ENCODE results near the gene TSPAN2. TPM values are rescaled to one million over a fixed set of nuclear protein-coding genes. Genes with fewer than 3 reads are reported as not detected.

Gene TSPAN2
- total RNA-seq, 4 donors from 2014 or later = 0.83 to 7.6 (median 3.9) TPM

DNA sequence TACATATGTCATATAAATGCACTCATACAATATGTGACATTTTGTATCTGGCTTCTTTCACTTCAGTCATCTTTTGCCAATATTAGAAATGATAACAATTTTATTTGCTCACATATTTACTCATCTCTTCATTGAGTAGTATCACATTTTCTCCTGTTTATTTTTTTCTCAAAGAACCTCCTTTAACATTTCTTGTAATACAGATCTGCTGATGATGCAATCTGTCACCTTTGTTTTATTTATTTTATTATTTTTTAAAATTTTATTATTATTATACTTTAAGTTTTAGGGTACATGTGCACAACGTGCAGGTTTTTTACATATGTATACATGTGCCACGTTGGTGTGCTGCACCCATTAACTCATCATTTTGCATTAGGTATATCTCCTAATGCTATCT is 75.5 kb downstream of the TSPAN2 start:
- H3K4me1 ChIP-seq = no peaks in the 10 kb centered on the region
- H3K9me3 ChIP-seq = no peaks in the 10 kb centered on the region
- WGBS, 2 donors = 88 to 93% methylated on average over 2 of the region's 2 CpGs
- no peak for TF ChIP-seq POLR2A (IDR thresholded peaks at IDR 0.05)
- TF ChIP-seq, protein P1, sequence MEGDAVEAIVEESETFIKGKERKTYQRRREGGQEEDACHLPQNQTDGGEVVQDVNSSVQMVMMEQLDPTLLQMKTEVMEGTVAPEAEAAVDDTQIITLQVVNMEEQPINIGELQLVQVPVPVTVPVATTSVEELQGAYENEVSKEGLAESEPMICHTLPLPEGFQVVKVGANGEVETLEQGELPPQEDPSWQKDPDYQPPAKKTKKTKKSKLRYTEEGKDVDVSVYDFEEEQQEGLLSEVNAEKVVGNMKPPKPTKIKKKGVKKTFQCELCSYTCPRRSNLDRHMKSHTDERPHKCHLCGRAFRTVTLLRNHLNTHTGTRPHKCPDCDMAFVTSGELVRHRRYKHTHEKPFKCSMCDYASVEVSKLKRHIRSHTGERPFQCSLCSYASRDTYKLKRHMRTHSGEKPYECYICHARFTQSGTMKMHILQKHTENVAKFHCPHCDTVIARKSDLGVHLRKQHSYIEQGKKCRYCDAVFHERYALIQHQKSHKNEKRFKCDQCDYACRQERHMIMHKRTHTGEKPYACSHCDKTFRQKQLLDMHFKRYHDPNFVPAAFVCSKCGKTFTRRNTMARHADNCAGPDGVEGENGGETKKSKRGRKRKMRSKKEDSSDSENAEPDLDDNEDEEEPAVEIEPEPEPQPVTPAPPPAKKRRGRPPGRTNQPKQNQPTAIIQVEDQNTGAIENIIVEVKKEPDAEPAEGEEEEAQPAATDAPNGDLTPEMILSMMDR (IDR thresholded peaks at IDR 0.05) = no peak
- no peak overlapping the region for H3K27ac ChIP-seq
- no peaks in the 10 kb centered on the region for H3K36me3 ChIP-seq
- no peak overlapping the region for H3K4me3 ChIP-seq
- intact Hi-C loops (cut with DNase I) = no loop called here
- no peaks in the 10 kb centered on the region for H3K27me3 ChIP-seq
- DNase-seq = no peak

DNA sequence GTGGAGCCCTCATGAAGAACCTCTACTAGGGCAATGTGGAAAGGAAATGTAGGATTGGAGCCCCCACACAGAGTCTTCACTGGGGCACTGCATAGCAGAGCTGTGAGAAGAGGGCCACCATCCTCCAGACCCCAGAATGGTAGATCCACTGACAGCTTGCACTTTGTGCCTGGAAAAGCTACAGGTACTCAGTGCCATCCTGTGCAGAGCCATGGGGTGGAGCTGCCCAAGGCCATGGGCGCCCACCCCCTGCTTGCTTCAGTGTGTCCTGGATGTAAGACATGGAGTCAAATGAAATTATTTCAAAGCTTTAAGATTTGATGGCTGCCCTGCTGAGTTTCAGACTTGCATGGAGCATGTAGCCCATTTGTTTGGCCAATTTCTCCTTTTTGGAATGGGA is 76.9 kb downstream of the TSPAN2 start:
- Histone ChIP-seq H3K4me3 (no peak overlapping the region), H3K27me3 (no peaks in the 10 kb centered on the region), H3K27ac (no peak overlapping the region), H3K36me3 (no peaks in the 10 kb centered on the region), H3K9me3 (no peaks in the 10 kb centered on the region), H3K4me1 (no peaks in the 10 kb centered on the region)
- no peak for TF ChIP-seq POLR2A (IDR thresholded peaks at IDR 0.05)
- TF ChIP-seq, protein P1 (IDR thresholded peaks at IDR 0.05) = no peak
- DNase-seq = no peak
- WGBS, 2 donors = 67 to 70% methylated on average over 1 of the region's 1 CpG
- intact Hi-C loops (cut with DNase I) = no loop called here

DNA sequence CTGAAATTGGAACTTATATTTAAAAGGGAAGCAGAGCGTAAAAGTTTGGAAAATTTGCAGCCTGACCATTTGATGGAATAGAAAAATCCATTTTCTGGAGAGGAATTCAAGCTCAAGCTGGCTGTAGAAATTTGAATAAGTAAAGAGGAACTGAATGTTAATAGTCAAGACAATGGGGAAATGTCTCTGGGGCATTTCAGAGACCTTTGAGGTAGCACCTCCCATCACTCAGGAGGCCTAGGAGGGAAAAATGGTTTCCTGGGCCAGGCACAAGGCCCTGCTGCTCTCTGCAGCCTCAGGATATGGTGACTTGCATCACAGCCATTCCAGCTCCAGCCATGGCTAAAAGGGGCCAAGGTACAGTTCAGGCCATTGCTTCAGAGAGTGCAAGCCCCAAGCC is 77.3 kb downstream of the TSPAN2 start:
- H3K4me3 ChIP-seq = no peak overlapping the region
- intact Hi-C loops (cut with DNase I) = no loop called here
- DNase-seq = no peak

DNA sequence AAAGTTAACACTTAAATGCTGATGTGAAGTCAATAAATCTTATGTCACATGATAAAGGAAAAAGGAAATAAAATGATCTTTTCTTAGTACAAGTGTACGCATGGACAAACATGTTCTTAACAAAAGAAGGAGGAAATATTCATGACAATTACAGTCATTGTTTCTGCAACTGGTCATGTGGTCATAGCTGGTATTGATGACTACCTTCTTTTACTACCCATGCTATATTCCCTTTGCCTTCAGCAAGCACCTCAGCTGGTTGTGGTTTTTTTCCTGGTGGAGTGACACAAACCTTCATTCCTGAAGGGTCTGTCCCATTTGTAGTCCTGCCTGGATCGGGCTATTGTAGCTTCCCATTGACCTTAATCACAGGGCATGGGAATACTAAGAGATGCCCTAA is 83.1 kb downstream of the TSPAN2 start:
- H3K27ac ChIP-seq = no peak overlapping the region
- no peak for DNase-seq
- peaks cover 0 to 7% (median 0%) of the 10 kb centered on the region in 4 donors for H3K27me3 ChIP-seq
- intact Hi-C loops (cut with DNase I) = no loop called here
- WGBS, 2 donors = 67 to 80% methylated on average over 2 of the region's 2 CpGs
- H3K9me3 ChIP-seq = no peaks in the 10 kb centered on the region
- no peaks in the 10 kb centered on the region for H3K4me1 ChIP-seq
- no peak overlapping the region for H3K4me3 ChIP-seq
- TF ChIP-seq, protein P1 (IDR thresholded peaks at IDR 0.05) = no peak
- no peak for TF ChIP-seq POLR2A (IDR thresholded peaks at IDR 0.05)
- H3K36me3 ChIP-seq = no peaks in the 10 kb centered on the region

More for the DNA sequence above, 77.3 kb downstream of the TSPAN2 start:
- H3K27ac ChIP-seq = no peak overlapping the region
- no peaks in the 10 kb centered on the region for H3K4me1 ChIP-seq
- no peaks in the 10 kb centered on the region for H3K36me3 ChIP-seq
- no peak for TF ChIP-seq POLR2A (IDR thresholded peaks at IDR 0.05)
- TF ChIP-seq, protein P1 (IDR thresholded peaks at IDR 0.05) = no peak
- no peaks in the 10 kb centered on the region for H3K9me3 ChIP-seq
- WGBS, 2 donors = 84 to 89% methylated on average over 1 of the region's 1 CpG
- H3K27me3 ChIP-seq = no peaks in the 10 kb centered on the region

Other genes with a start within 250 kb of the TSPAN2 start
- gene SYCP1, start 234.6 kb downstream of the TSPAN2 start, total RNA-seq = not detected
- not detected for gene TSHB, start 59.7 kb downstream of the TSPAN2 start, total RNA-seq
- 1 to 10 TPM in 1 of 4 donors, not detected in 3; 1.9 TPM for gene NGF, start 248.7 kb upstream of the TSPAN2 start, total RNA-seq

All from esophagus squamous epithelium (tissue), 5 donors.